NCI-H1105 (cell line): ENCODE results near the gene SCRN1.
A peak's percentile ranks its signal among the peaks of the same experiment; 100 is the strongest.
"Not testable (repeated sequence)": the region's sequence is repeated elsewhere in the genome, so short reads cannot be mapped to it uniquely, and the experiment has no call there.

Source experiments
- DNase-seq: peaks from one replicate; lab custom pipeline; 2025; lab: John Stamatoyannopoulos, UW

SCRN1 gene

GRCh38 chr7:29926216-29926615 is 63.4 kb downstream of the SCRN1 start:
- no peak for DNase-seq

DNA sequence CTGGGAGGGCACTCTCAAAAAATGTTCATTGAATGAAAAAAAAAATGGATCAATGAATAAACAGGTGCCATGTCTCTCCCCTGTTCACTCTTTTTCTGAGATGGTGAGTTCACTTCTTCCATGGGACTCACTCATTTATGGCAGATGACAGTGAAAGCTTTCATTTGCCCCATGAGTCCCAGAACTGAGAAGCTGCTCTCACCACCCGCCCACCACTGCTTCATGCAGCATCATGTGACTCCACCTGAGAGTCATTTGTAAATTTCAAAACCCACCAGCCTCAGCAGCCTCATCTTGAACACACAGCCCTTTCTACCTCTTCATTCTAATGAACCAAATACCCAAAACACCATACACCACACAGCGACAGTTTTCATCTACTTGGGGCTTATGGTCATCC is 64.9 kb downstream of the SCRN1 start:
- DNase-seq, result no peak

DNA sequence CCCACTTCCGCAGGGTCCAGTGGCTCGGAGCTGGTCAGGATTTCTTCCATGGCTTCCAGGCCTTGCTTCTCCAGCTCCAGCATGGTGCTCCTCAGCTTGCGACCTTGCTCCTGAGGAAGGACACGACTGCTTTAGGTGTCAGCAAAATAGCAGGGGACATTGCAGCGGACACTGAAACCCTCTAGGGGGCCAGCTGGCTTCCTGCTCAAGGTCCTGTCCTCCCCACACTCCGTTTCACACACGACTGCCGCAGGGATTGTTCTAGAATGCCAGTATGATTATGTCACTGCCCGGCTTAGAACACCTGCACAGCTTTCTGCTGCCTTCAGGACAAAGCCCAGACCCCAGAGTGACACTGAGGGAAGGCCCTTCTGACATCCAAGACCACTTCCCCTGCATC is 65.6 kb downstream of the SCRN1 start:
- no peak for DNase-seq

GRCh38 chr7:29922921-29923700 is 66.5 kb downstream of the SCRN1 start:
- DNase-seq, result no peak

GRCh38 chr7:29921404-29922010 is 68.1 kb downstream of the SCRN1 start:
- peak; percentile 64 for DNase-seq

- DNase-seq, result no peak
These were observed 69.1 kb downstream of the SCRN1 start for GRCh38 chr7:29920491-29920890.

DNA sequence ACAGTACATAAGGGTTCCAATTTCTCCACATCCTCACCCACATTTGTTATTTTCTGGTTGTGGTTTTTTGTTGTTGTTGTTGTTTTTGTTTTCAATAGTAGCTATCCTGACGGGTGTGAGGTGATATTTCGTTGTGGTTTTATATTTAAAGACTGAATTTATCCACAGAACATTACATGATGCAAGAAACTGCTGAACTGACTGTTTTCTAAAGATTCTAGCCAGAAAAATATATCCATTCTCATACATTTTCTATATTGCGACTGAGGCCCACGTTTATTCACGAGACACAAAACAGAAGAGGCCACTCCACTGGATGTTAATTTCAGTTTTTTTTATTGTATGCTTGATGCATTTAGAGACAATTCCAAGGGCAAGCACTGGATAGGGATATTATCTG is 69.8 kb downstream of the SCRN1 start:
- DNase-seq, result no peak

GRCh38 chr7:29918850-29919249 is 70.8 kb downstream of the SCRN1 start:
- no peak for DNase-seq

DNA sequence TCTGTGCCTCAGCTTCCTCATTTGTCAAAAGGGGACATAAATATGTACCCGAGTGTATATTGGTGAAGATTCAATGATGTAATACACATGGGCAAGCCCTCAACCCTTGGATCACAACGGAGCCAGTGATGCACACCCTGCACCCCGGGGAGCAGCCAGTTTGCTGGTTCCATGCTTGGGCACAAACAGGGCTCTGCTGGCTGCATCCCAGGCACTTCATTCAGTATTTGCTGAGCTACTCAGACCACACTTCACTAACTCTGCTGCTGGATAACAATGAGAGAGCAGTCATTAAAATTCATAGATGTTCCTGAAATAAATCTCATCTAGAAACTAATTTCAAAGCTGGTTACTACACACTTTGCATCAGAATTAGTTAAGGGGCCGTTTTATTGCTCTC is 72.0 kb downstream of the SCRN1 start:
- no peak for DNase-seq

GRCh38 chr7:29915481-29916215 is 74.0 kb downstream of the SCRN1 start:
- DNase-seq, result no peak

DNA sequence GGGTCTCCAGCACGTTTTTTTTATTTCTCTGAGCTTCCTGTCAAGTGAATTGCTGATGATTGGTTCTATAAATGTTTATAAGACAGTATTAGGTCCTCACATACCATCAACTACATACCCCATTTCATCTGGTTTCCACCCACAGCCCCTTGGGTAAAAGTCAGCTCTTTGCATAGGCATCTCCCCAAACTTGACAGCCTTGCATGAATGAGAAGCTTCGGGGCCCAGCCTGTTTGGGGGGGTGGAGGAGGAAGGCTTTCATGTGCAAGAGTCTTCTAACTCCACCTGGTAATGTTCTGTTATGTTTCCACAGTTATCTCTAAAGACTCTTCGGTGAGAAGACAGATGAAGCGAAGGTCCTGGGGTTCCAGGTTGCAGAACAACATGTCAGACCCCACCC is 75.4 kb downstream of the SCRN1 start:
- DNase-seq, result no peak

GRCh38 chr7:29906200-29907022 is 83.2 kb downstream of the SCRN1 start:
- DNase-seq, result no peak

- DNase-seq, result no peak
These were observed 88.9 kb downstream of the SCRN1 start for GRCh38 chr7:29900745-29901144.

GRCh38 chr7:29898301-29898700 is 91.3 kb downstream of the SCRN1 start:
- DNase-seq, result no peak

- no peak for DNase-seq
These were observed 92.8 kb downstream of the SCRN1 start for GRCh38 chr7:29896685-29897411.

DNA sequence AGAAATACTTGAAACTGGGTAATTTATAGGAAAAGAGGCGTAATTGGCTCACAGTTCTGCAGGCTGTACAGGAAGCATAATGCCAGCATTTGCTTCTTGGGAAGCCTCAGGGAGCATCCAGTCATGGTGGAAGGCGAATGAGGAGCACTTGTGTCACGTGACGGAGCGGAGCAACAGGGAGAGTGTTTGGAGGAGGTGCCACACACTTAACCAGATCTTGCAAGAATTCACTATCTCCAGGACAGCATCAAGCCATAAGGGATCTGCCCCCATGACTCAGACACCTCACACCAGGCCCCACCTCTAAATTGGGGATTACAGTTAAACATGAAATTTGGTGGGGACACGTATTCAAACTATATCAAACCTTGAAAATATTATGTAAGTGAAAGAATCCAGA is 94.0 kb downstream of the SCRN1 start:
- DNase-seq, result no peak

DNA sequence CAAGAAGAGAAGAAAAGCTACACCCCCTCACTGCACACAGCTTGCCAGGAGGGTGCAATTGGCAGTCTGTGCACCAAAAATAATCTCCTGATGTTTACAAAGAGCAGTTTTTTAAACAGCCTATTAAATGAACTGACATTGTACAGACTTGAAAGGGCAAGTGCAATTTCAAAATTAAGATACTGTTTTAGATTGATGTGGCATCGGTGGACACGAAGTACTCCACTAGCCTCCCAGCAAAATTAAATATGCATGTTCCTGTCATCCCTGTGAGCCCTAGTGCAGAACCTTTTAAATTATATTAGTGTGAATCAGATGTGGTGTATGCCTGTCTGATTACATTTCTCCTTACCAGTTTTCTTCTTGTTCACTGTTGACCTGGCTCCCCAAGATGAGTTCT is 95.3 kb downstream of the SCRN1 start:
- DNase-seq, result no peak

DNA sequence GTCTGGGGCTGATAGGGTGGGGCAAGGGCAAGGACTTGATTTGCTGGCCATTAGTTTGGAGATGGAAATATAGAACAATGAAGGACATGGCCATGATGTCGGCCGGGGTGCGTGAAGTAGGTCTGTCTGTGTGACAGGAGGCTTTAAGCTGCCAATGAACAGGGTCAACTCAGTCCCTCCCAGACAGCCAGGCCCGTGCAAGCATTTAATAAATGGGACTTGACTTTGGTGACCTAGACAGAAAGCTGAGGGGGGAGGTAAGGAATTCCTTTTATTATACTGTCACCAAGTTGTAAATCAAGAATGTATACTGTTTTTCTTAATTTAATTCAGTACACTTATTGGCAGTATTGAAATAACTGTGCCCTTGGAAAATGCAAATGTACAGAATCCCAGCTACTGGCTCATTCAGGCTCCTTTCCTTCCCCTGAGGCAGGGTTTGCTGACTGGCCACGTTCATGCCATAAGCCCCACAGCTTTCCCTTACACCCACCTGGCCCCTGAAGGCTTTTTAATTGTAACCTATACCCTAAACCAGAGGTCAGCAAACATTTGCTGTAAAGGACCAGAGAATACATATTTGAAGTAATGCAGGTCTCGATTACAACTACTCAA is 96.1 kb downstream of the SCRN1 start:
- no peak for DNase-seq

GRCh38 chr7:29892231-29892630 is 97.4 kb downstream of the SCRN1 start:
- no peak for DNase-seq

- DNase-seq, result no peak
These were observed 97.8 kb downstream of the SCRN1 start for GRCh38 chr7:29891766-29892165.

- DNase-seq, result not testable (repeated sequence)
These were observed 98.8 kb downstream of the SCRN1 start for GRCh38 chr7:29890786-29891185.
